Stimulated activated CD4-positive, alpha-beta T cell treated with anti-CD3 and anti-CD28 coated beads, Interleukin-15, amount 100 ng/mL, for 24 hours (primary cell): ENCODE measurements around the gene SLC37A2.

Experiments used
- DNase-seq: peaks from one replicate; pipeline ENCODE4 v3.0.0-alpha.2; 2020

SLC37A2 gene

DNA sequence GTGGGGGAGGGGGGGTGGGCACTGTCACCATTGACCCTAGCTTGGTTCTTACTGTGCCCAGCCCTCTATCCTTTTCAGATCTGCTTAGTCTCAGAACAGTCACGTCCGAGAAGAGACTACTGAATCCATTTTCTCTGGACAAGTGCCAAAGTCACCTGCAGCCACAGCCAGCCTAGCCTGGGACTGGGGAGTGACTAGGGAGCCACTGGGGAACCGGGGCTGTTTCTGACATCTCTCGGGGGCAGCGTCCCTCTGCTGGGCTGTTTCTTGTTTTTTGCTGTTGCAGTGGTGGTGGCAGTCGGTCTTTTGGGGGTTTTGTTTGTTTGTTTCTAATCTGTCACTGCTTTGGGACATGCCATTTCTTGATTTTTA lies 8.7 kb downstream of the SLC37A2 start:
- DNase-seq, result no peak

DNA sequence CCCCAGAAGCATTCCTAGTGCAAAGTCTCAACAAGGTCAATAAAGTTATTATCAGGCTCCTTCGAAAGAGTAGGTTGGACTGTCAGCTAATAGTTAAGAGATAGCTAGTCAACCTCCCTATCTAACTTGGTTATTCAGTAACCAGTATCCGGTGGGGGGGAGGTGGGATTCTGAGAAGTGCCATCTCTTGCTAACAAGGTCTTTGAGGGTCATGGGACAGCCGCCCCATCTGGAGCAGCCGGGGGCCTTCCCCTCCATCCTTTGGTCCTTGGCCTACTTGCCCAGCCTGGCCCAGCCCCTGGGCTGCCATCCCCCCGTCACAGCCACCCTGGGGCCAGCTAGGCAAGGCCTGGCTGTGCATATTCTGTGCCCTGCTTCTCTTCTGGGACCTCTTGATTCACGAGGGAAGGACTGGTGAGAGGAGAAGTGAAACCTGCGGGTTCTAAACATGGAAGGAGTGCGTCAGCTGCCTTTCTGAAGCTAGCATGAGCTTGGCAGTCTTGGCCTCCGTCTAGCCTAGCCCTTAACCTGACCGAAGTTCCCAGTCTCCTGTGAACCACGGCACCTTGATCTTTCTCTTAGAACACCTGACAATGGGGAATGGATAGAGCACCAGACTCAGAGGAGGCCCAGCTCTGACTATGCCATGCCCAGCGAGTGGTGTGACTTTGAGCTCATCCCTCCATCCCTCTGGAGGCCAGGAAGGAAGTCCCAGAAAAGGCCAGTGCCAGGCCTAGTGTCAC lies 9.3 kb downstream of the SLC37A2 start:
- no peak for DNase-seq

- DNase-seq, result no peak
These were observed 10.0 kb downstream of the SLC37A2 start for GRCh38 chr11:125072961-125073590.

DNA sequence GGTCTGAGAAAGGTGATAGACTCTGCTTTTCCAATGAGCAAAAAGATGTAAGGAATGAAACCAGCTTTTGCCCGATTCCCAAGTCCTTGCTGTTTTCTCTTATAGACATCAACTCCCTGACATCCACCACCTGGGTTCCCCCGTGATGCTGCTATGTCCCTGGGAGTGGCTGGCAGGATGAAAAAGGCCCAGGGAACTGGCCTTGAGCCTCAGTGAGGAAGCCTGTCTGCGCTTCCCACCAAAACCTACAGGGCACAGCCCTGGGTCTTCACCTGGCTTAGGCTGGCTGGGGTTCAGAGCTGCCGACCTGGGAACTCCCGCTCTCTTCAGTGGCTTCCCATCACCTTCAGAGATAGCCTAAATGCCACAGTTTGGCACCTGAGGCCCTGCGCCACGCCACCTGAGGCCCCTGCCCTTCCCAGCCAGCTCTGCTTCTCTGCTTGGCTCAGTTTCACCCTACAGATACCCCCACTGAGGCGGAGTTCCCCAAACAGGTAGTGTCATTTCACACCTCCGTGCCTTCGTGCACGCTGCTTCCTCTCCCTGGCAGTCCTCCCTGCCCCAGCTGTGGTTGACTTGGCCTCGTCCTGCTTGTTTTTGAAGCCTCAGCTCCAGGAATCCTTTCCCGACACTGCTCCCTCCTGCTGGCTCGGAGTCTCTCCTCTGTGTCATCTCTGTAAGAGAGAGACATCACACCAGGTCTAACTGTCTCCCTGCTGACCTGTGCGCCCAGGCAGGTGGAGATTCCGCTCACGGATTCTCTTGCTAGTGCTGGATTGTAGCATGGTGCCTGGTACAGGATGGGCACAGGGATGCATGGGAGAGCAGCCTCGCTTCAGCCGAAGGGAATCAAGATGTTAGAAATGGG lies 10.7 kb downstream of the SLC37A2 start:
- no peak for DNase-seq

DNA sequence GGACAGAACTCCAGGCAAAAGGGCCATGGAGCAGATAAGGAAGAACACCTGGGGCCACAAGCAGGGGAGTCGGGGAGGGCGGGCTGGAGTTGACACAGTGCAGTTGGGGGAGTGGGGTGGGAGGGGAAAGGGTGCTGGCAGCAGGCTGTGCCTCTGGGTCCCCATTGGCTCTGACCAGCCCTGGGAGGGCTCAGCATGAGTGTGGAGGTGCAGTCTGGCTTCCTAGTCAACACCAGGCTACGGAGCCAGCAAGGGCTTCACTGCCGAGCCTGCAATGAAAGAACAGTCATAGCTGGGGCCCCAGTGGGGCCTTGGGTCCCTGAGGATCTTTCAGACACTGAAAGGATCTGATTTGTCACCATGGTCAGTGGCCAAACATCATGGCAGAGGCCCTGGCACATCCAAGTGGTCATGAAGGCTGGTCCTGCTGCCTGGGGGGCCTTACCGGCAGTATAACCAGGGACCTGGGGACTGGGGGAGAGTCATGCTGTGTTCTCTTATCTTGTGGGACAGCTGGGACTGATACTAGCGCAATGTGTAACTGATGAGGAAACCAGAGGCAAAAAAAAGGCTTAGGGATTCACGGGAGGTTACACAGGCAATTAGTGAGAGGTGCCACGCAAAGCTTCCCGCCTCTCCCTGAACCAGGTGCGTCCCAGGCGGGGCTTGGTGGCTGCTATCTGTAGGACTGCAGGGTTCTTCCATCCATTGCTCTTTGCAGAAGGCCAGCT lies 11.6 kb downstream of the SLC37A2 start:
- DNase-seq, result no peak

- no peak for DNase-seq
These were observed 12.1 kb downstream of the SLC37A2 start for GRCh38 chr11:125075242-125075625.

DNA sequence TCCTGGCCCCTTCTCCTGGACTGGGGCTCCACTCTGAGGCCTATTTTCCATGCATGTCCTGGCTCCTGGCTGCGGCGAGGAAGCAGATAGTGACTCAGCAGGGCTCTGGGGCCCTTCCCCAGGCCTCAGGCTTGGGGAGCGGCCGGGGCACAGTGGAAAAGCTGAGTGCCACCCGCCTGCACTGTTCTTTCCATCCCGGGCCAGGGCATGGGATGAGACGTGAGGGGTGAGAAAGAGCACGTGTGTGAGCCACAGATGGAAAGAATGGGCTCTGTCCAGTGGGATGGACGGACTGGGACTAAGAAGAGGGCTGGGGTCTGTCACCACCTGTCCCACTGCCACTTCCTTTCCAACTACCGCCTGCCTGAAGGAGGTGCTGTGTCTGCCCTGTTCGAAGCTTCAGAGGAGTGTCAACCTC lies 12.8 kb downstream of the SLC37A2 start:
- DNase-seq, result no peak

DNA sequence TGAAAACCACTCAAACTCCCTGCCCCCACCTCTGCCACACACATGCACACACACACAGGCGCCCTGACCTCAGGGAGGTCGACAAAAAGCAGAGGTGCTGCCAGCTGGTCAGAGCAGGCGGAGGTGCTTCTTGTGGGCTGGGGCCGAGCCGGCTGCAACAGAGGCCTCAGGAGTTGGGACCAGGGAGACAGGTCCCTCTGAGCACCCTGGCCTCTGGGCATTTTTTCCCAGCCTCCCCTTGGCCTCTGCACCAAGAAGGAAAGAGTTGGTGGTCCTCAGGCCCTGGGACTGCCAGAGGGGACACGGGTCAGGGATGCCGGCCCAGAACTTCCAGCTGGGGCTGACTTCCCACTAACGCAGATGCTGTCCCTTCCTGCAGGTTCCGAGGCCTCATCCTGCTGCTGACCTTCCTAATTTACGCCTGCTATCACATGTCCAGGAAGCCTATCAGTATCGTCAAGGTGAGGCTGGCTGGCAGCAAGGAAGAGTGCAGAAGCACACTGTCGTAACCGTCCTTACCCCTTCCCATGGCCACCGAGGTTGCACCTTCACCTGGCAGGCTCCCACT lies 13.4 kb downstream of the SLC37A2 start:
- DNase-seq, result no peak

- DNase-seq, result no peak
These were observed 14.9 kb downstream of the SLC37A2 start for GRCh38 chr11:125078016-125078415.

DNA sequence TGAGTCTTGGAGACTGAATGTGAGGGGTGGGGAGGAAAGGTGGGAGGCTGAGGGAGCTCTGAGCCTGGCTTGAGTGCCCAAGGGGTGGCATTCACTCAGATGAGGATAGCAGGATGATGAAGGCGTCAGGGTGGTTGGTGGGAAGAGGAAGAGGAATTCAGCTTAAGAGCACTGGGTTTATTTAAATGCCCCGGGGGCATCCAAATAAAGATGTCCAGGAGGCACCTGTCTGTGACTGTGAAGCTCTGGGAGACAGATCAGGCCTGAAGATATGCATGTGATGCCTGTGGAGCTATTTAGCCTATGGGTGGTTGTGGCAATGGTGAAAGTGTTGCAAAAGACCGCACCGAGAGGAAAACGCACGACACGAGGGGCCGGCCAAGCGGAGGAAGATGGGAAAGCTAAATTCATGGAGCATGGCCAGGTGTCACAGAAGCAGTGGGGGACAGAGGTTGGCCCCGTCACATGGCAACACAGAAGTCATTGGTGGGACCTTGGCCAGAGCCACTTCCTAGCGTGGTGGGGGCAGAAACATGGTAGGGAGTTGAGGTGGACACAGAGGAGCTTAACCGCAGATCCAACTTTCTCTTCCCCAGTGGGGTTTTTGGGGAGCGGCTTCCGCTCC lies 15.5 kb downstream of the SLC37A2 start:
- DNase-seq, result no peak

- no peak for DNase-seq
These were observed 16.2 kb downstream of the SLC37A2 start for GRCh38 chr11:125079151-125079877.

DNA sequence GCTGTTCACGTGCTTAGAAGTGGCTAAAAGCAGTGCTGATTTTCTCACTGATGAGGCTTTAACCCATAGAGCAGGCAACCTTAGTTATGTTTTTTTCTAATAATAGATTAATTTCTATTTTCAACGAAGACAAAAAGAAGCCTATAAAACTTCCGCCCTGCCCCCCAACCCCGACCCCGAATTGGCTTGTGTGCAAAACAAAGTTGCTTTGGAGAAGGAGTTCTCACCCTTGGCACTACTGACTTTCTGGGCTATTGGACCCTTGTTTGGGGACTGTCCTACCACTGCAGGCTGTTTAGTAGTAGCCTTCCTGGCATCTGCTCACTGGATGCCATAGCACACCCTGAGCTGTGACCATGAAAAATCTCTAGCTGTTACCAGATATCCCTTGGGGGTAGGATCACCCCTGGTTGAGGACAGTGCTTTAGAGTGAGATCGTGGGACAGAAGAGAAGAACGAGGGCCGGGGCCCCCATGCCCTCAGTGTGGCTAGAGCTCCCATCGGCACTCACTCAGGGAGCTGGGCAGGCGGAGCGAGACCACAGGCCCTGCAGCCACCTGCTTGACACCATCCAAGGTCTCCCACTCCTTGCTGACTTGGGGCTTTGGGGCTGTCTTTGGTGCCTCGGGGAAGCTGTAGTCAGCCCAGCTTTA lies 16.9 kb downstream of the SLC37A2 start:
- no peak for DNase-seq

- no peak for DNase-seq
These were observed 17.4 kb downstream of the SLC37A2 start for GRCh38 chr11:125080531-125080911.

- no peak for DNase-seq
These were observed 18.1 kb downstream of the SLC37A2 start for GRCh38 chr11:125081098-125081798.

GRCh38 chr11:125082040-125082439 lies 18.9 kb downstream of the SLC37A2 start:
- DNase-seq, result no peak

DNA sequence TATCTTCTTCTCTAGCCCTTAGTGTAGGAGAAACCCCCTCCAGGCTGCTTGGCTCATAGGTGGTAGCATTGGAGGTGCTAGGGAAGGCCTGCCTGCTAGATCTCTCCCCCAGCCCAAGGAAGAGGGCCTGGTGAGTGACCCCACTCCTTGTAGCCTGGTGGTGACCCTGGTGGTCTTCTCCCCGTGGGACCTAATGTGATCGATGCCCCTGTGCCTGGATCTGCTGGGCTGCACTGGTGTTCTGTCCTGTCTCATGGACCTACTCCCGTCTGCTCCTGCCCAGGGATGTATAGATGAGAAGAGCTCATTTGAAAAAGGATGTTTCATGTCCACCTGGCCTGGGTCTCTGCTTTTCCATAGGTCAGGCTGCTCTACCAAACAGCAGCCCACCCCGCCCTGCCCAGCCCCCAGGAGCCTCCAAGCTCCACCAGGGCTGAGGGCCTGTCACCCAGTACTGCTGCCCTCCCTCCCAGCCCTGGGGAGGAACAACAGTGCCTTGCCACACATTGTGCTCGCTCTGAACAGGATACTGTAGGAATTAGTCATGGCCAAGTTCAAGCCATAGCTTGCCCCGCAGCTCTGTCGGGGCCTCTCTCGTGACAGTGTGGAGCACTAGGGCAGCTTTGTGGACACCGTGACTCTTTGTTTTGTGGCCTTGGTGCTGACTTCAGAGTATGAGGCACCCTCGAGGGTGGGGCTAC lies 19.7 kb downstream of the SLC37A2 start:
- DNase-seq, result no peak

DNA sequence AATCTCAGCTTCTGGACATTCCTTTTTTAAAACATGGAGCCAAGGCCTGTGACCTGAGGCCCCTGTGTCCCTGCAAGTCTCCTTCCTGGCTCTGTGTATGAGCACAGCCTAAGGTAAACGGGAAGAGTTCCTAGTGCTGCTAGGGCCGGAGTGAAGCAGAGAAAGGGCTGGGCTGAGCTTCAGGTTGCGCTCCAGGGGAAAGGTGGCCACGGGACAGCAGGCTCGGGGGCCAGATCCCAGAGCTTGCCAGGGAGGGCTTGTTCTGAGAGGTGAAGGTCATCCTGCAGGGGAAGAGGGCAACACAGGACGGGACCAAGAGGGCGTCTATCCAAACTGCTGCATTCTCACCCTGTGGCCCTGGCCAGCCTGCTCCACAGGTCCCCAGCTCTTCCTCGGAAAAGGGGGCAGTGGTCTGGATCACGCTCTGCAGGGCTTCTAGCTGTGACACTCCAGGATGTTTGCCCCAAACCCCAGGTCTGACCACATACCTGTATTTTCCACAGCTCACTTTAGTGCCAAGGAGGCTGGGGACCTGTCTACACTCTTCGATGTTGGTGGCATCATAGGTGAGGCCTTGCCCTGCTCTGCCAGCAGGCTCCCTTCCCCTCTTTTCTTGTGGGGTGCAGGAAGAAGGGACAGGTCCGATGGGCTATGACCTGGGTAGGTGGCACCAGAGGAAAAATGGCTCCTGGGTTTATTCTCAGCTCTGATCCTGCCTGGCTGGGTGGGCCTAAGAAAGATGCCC lies 20.4 kb downstream of the SLC37A2 start:
- DNase-seq, result no peak

GRCh38 chr11:125084057-125084416 lies 20.9 kb downstream of the SLC37A2 start:
- no peak for DNase-seq

GRCh38 chr11:125084761-125085231 lies 21.7 kb downstream of the SLC37A2 start:
- no peak for DNase-seq
